Testis (tissue), 2 donors: ENCODE results near the gene FNDC5.

Experiments used
- POLR2A ChIP-seq: fragments of 450-650 bp; IDR thresholded peaks from one replicate; pipeline ENCODE4 v1.6.1; 2017; ENCODE audit warnings: antibody characterized with exemption, mild to moderate bottlenecking, moderate library complexity
- TF ChIP-seq, protein P1 (sequence below), 3 experiments: fragments of 450-650 bp in 2 of 3; fragments of 200-600 bp in 1 of 3; sonication (generic) in 1 of 3; IDR thresholded peaks; one replicate each; pipeline ENCODE4 v1.5.1; 2016 to 2019; ENCODE audit warnings: antibody characterized with exemption in 3 of 3, mild to moderate bottlenecking in 2 of 3, moderate library complexity in 1 of 3

DNA sequence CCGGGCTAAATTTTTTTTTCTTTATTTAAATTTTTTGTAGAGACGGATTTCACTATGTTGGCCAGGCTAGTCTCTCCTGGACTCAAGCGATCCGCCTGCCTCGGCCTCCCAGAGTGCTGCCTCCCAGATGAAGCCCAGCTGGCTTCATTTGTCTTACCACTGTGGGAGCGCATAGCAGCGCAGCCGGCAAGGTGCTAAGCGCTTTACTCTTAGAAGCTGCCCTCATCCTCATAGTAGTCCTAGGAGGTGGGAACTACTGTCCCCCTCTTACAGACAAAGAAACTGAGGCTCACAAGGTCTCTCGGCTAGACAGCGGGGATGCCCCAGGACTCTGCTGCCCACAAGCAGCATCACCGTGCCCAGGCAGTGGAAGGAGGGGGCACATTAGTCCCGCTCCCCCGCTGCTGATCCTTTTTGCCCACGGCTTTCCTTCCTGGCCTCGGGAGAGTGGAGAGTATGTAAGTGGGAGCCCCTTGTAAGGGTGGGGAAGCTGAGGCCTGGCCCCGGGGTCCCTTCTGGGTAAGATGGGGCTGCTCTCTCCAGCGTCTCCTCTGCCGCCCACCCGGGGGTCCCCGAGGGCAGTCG is 29.8 kb upstream of the FNDC5 start:
- TF ChIP-seq, protein P1, sequence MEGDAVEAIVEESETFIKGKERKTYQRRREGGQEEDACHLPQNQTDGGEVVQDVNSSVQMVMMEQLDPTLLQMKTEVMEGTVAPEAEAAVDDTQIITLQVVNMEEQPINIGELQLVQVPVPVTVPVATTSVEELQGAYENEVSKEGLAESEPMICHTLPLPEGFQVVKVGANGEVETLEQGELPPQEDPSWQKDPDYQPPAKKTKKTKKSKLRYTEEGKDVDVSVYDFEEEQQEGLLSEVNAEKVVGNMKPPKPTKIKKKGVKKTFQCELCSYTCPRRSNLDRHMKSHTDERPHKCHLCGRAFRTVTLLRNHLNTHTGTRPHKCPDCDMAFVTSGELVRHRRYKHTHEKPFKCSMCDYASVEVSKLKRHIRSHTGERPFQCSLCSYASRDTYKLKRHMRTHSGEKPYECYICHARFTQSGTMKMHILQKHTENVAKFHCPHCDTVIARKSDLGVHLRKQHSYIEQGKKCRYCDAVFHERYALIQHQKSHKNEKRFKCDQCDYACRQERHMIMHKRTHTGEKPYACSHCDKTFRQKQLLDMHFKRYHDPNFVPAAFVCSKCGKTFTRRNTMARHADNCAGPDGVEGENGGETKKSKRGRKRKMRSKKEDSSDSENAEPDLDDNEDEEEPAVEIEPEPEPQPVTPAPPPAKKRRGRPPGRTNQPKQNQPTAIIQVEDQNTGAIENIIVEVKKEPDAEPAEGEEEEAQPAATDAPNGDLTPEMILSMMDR (IDR thresholded peaks at IDR 0.05), result no peak
- no peak for TF ChIP-seq POLR2A
